ENCODE data around the gene GATA5. TPM values are rescaled to one million over a fixed set of nuclear protein-coding genes. Genes with fewer than 3 reads are reported as not detected.

The GATA5 gene
- total and polyA plus RNA-seq, 10 donors, result 0.02 to 0.19 (median 0.13) TPM; not detected in 7

DNA sequence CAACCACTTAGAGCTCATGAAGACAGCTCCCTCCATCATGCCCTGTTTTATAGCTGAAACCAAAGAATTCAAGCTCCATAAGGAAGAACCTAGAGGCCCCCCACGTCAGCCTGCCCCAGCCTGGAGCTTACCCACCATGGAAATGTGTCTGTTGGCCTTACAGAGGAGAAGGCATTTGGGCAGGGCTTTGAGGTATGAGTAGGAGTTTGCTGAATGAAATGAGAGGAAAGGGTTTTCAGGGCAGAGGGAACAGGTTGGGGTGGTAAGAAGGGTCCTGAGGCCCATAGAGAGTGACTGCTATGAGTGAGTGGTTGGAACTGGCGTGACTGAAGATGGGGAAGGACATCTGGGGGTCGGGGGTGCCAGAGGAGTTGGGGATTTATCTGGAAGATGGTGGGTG, 12.7 kb upstream of the GATA5 start:
- H3K27me3 ChIP-seq (replicated peaks in 1 of 7), result peaks cover 0 to 95% (median 42%) of the 10 kb centered on the region in 7 donors
- H3K27ac ChIP-seq, result no peak overlapping the region
- no peaks in the 10 kb centered on the region for H3K9me3 ChIP-seq
- WGBS, 5 donors, result 67 to 88% (median 74%) methylated on average over 3 of the region's 3 CpGs
- no peaks in the 10 kb centered on the region for H3K36me3 ChIP-seq
- TF ChIP-seq POLR2A (IDR thresholded peaks at IDR 0.05) (no peak), CTCF (IDR thresholded peaks at IDR 0.05 in 8 of 11, conservative IDR thresholded peaks at IDR 0.05 in 3 of 11) (no peak), POLR2AphosphoS5 (IDR thresholded peaks at IDR 0.05) (no peak)
- no peak for DNase-seq
- no peak overlapping the region for H3K4me3 ChIP-seq
- peaks cover 0 to 30% (median 7%) of the 10 kb centered on the region in 6 donors for H3K4me1 ChIP-seq
- intact Hi-C loops (cut with DNase I; ENCODE audit: low total_unique reads), result no loop called here

GRCh38 chr20:62487561-62488354, 12.0 kb upstream of the GATA5 start:
- DNase-seq, result no peak
- 22 to 41% (median 35%) methylated on average over 9 to 14 of the region's 14 CpGs for WGBS, 5 donors
- Histone ChIP-seq H3K27me3 (replicated peaks in 1 of 7) (peaks cover 0 to 95% (median 48%) of the 10 kb centered on the region in 7 donors), H3K4me3 (no peak overlapping the region), H3K27ac (no peak overlapping the region), H3K36me3 (no peaks in the 10 kb centered on the region), H3K9me3 (no peaks in the 10 kb centered on the region), H3K4me1 (peaks cover 0 to 36% (median 10%) of the 10 kb centered on the region in 6 donors)
- TF ChIP-seq POLR2A (IDR thresholded peaks at IDR 0.05) (no peak), CTCF (IDR thresholded peaks at IDR 0.05 in 8 of 11, conservative IDR thresholded peaks at IDR 0.05 in 3 of 11) (no peak), POLR2AphosphoS5 (IDR thresholded peaks at IDR 0.05) (no peak)
- intact Hi-C loops (cut with DNase I; ENCODE audit: low total_unique reads), result no loop called here

DNA sequence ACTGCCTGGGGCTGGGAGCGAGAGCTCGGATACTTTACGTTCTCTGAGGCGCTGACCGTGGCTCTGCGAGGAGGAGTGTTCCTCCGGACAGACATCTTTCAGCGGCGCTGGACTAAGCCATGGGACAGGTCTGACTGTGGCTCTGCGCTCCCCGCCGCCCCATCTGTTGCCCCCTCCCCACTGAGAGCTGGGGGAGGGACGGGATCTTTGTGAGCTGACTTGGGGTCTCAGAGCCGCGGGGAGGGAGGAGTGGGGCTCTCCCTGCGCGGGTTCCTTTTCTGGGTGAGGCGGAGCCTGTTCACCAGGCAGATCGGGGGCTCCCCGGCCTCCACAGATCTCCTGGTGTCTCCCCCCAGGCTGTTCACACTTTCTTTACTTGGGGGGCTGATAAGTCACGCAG, 11.3 kb upstream of the GATA5 start:
- no peak overlapping the region for H3K4me3 ChIP-seq
- 48 to 77% (median 54%) methylated on average over 10 to 21 of the region's 21 CpGs for whole genome bisulfite sequencing, 5 donors
- no peak overlapping the region for H3K27ac ChIP-seq
- peaks cover 0 to 95% (median 54%) of the 10 kb centered on the region in 7 donors for H3K27me3 ChIP-seq (replicated peaks in 1 of 7)
- intact Hi-C loops (cut with DNase I; ENCODE audit: low total_unique reads), result no loop called here
- H3K9me3 ChIP-seq, result no peaks in the 10 kb centered on the region
- H3K4me1 ChIP-seq, result peaks cover 2 to 42% (median 16%) of the 10 kb centered on the region in 6 donors
- DNase-seq, result no peak
- TF ChIP-seq CTCF (IDR thresholded peaks at IDR 0.05 in 8 of 11, conservative IDR thresholded peaks at IDR 0.05 in 3 of 11), result no peak
- no peak for TF ChIP-seq POLR2A (IDR thresholded peaks at IDR 0.05)
- no peak for TF ChIP-seq POLR2AphosphoS5 (IDR thresholded peaks at IDR 0.05)
- H3K36me3 ChIP-seq, result no peaks in the 10 kb centered on the region

DNA sequence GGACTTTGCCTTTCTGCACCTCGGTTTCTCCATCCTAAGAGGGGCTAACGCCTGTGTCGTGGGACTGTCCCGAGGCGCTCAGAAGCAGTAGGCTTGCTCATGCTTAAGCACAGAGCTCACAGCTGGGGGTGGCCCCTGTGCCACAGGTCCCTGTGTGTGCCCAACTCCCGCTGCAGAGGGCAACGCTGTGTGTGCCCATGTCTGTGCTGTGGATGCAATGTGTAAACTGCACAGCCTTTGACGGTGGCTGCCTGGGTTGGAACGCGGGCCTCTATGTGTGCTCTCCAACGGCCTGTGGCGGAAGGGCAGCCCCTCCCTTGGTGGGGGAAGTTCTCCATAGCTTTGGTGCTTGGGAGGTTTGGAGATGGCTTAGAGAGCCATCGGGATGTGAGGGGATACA, 10.7 kb upstream of the GATA5 start:
- Histone ChIP-seq H3K4me3 (no peak overlapping the region), H3K4me1 (peaks cover 5 to 48% (median 22%) of the 10 kb centered on the region in 6 donors), H3K27ac (no peak overlapping the region), H3K9me3 (no peaks in the 10 kb centered on the region), H3K36me3 (no peaks in the 10 kb centered on the region), H3K27me3 (replicated peaks in 1 of 7) (peaks cover 0 to 97% (median 61%) of the 10 kb centered on the region in 7 donors)
- intact Hi-C loops (cut with DNase I; ENCODE audit: low total_unique reads), result no loop called here
- TF ChIP-seq POLR2AphosphoS5 (IDR thresholded peaks at IDR 0.05), result no peak
- no peak for TF ChIP-seq POLR2A (IDR thresholded peaks at IDR 0.05)
- TF ChIP-seq CTCF (IDR thresholded peaks at IDR 0.05 in 8 of 11, conservative IDR thresholded peaks at IDR 0.05 in 3 of 11), result no peak
- WGBS, 5 donors, result 55 to 74% (median 62%) methylated on average over 10 to 13 of the region's 13 CpGs
- DNase-seq, result no peak

Measured in spleen (tissue), 11 donors.